CD14-positive monocyte (primary cell): ENCODE results near the gene NOP9. TPM values are rescaled to one million over a fixed set of nuclear protein-coding genes. Genes with fewer than 3 reads are reported as not detected.

Experiments
- DNase-seq, 3 donors: peaks; one replicate each; pipeline ENCODE4 v3.0.0-alpha.2; 2011 to 2022
- H2AFZ ChIP-seq: 2 replicates; pipeline ENCODE4 v1.6.0; 2012; ENCODE audit warnings: mild to moderate bottlenecking, low read depth, low read length, inconsistent platforms; ENCODE audit not compliant: insufficient read depth, poor library complexity, severe bottlenecking
- H3K27ac ChIP-seq, 2 donors: 1 replicate in 1 of 2; 2 replicates in 1 of 2; pipeline ENCODE4 v1.5.1; 2012 to 2013; ENCODE audit warnings: low read length in 2 of 2, control low read depth in 1 of 2, inconsistent platforms in 1 of 2, low read depth in 1 of 2, mild to moderate bottlenecking in 1 of 2
- H3K27me3 ChIP-seq, 2 donors: one replicate each; pipeline versions ENCODE4 v1.6.0 to v1.6.1; 2011 to 2013; ENCODE audit warnings: low read length in 2 of 2; ENCODE audit not compliant: control insufficient read depth in 2 of 2, insufficient read depth in 2 of 2
- H3K36me3 ChIP-seq, 2 donors: replicated peaks in 1 of 2; 1 replicate in 1 of 2; 2 replicates in 1 of 2; pipeline versions ENCODE4 v1.5.1 to v1.6.1; 2012 to 2013; ENCODE audit warnings: low read length in 2 of 2, control low read depth in 1 of 2, inconsistent platforms in 1 of 2, mild to moderate bottlenecking in 1 of 2; ENCODE audit not compliant: insufficient read depth in 2 of 2, control insufficient read depth in 1 of 2
- H3K4me1 ChIP-seq, 2 donors: 1 replicate in 1 of 2; 2 replicates in 1 of 2; pipeline versions ENCODE4 v1.5.1 to v1.6.1; 2012 to 2013; ENCODE audit warnings: low read length in 2 of 2, control low read depth in 1 of 2, inconsistent platforms in 1 of 2, mild to moderate bottlenecking in 1 of 2, moderate library complexity in 1 of 2; ENCODE audit not compliant: insufficient read depth in 2 of 2, control insufficient read depth in 1 of 2
- H3K4me2 ChIP-seq: replicated peaks from 2 replicates; pipeline ENCODE3; 2012; ENCODE audit warnings: low read length, moderate library complexity, mild to moderate bottlenecking; ENCODE audit not compliant: poor library complexity, severe bottlenecking; ENCODE audit errors: extremely low read depth
- H3K4me3 ChIP-seq, 3 experiments: fragments of 200-600 bp in 1 of 3; sonication (generic) in 1 of 3; replicated peaks in 1 of 3; 1 replicate in 2 of 3; 2 replicates in 1 of 3; pipeline ENCODE4 v1.5.1; 2011 to 2013; ENCODE audit warnings: low read length in 3 of 3, mild to moderate bottlenecking in 3 of 3, control low read depth in 2 of 3, low read depth in 2 of 3, inconsistent platforms in 1 of 3, moderate library complexity in 1 of 3
- H3K79me2 ChIP-seq: 2 replicates; pipeline ENCODE4 v1.6.0; 2012; ENCODE audit warnings: mild to moderate bottlenecking, control low read depth, inconsistent platforms, low read length, moderate library complexity; ENCODE audit not compliant: insufficient read depth
- H3K9ac ChIP-seq: 2 replicates; pipeline ENCODE4 v1.6.0; 2017; ENCODE audit warnings: low read length, mild to moderate bottlenecking; ENCODE audit not compliant: insufficient read depth, poor library complexity, severe bottlenecking
- H3K9me3 ChIP-seq, 2 donors: replicated peaks in 1 of 2; 1 replicate in 1 of 2; 2 replicates in 1 of 2; pipeline versions ENCODE4 v1.5.1 to v1.6.1; 2012 to 2013; ENCODE audit warnings: low read length in 2 of 2, control low read depth in 1 of 2; ENCODE audit not compliant: control insufficient read depth in 1 of 2, insufficient read depth in 1 of 2
- H4K20me1 ChIP-seq: 2 replicates; pipeline ENCODE4 v1.6.0; 2012; ENCODE audit warnings: mild to moderate bottlenecking, low read length, control low read depth, moderate library complexity; ENCODE audit not compliant: insufficient read depth
- H3K27ac Mint-ChIP-seq, 7 donors: one replicate each; pipeline ENCODE4 v1.8.0; 2020; ENCODE audit warnings: mild to moderate bottlenecking in 7 of 7, mixed read lengths in 7 of 7, moderate library complexity in 6 of 7, inconsistent platforms in 2 of 7
- H3K27me3 Mint-ChIP-seq, 3 donors: one replicate each; pipeline ENCODE4 v1.8.0; 2021 to 2022; ENCODE audit warnings: low read depth in 3 of 3, mild to moderate bottlenecking in 3 of 3, mixed read lengths in 3 of 3, moderate library complexity in 3 of 3, inconsistent platforms in 1 of 3
- H3K36me3 Mint-ChIP-seq, 2 donors: one replicate each; pipeline ENCODE4 v1.8.0; 2020; ENCODE audit warnings: mixed read lengths in 2 of 2, inconsistent platforms in 1 of 2, mild to moderate bottlenecking in 1 of 2
- H3K4me1 Mint-ChIP-seq: one replicate; pipeline ENCODE4 v1.8.0; 2020; ENCODE audit warnings: mild to moderate bottlenecking, mixed read lengths
- H3K4me3 Mint-ChIP-seq, 2 donors: one replicate each; pipeline ENCODE4 v1.8.0; 2020; ENCODE audit warnings: mild to moderate bottlenecking in 2 of 2, mixed read lengths in 2 of 2, moderate library complexity in 1 of 2
- H3K9me3 Mint-ChIP-seq, 7 donors: one replicate each; pipeline ENCODE4 v1.8.0; 2020 to 2022; ENCODE audit warnings: mixed read lengths in 7 of 7, mild to moderate bottlenecking in 6 of 7, moderate library complexity in 6 of 7, inconsistent platforms in 2 of 7
- CTCF ChIP-seq: fragments of 200-600 bp; IDR thresholded peaks from one replicate; pipeline ENCODE4 v1.8.0; 2022; ENCODE audit warnings: antibody characterized with exemption, mild to moderate bottlenecking
- WGBS: methylation state at CpG from one replicate; pipeline ENCODE4 v1.1.5; 2013; ENCODE audit warnings: missing lambda C conversion rate; ENCODE audit not compliant: insufficient coverage; 5-methylcytosine and 5-hydroxymethylcytosine counted together
- intact Hi-C, 2 donors: fragments of 100-400 bp; cut with micrococcal nuclease; formaldehyde crosslinking; loops; one replicate each; pipeline versions ENCODE4 v1.15.0 to v1.15.1; 2023
- polyA plus RNA-seq, 3 donors: library from polyadenylated mRNA; depleted of rRNA in 1 of 3; unstranded in 2 of 3; stranded (reverse) in 1 of 3; fragments of 300-500 nt in 2 of 3; fragments of >200 nt in 1 of 3; fragmentation: Illumina TruSeq in 2 of 3; gene quantifications; 1 replicate in 2 of 3; 2 replicates in 1 of 3; pipeline ENCODE4 v1.2.3, GENCODE V29; 2012 to 2021

NOP9 gene
- polyA plus RNA-seq, 3 donors, result 1.2 to 16.6 (median 1.3) TPM

DNA sequence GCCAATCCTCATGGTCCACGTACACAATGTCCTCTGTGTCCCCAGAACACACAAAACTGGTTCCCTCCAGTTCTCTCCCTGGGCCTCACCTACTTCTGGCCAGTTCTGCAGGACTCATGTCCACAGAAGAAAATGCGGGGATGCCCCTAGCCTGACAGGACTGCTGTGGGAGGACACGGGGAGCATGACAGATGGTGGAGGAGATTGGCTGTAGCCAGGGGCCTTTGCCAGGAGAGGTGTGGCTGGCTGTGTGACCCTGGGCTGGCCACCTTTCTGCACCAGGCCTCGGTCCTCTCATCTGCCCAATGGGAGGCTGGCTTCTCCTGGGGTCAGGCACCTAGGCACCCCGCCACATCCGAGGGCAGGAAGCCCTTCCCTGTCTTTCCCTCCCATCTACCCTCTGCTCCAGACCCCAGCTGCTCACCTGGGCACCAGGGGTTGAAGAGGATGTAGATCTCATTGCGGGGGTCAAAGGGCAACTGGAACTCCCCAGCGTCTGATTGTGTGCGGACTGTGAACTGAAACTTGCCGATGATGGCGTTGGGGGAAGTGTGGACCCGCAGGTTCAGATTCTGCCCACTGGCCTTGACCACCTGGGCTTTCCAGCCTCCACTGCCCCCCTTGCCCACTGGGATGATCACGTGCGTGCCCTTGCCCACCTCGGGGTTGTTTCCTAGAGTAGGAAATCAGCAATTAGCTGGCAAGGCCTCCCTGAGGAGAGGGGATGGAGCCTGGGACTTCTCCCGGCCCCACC lies 39.4 kb upstream of the NOP9 start:
- Mint-ChIP-seq H3K27ac (no peak overlapping the region), H3K4me1 (no peaks in the 10 kb centered on the region), H3K27me3 (peaks cover 0 to 2% (median 1%) of the 10 kb centered on the region in 3 donors), H3K4me3 (no peak overlapping the region), H3K36me3 (peaks cover 67 to 81% of the 10 kb centered on the region in 2 donors), H3K9me3 (no peaks in the 10 kb centered on the region)
- Histone ChIP-seq H3K9me3 (no peaks in the 10 kb centered on the region), H3K79me2 (no peaks in the 10 kb centered on the region), H3K4me3 (no peak overlapping the region), H3K9ac (no peak overlapping the region), H4K20me1 (no peaks in the 10 kb centered on the region), H3K36me3 (peaks cover 39 to 80% of the 10 kb centered on the region in 2 donors), H3K4me2 (no peak overlapping the region), H3K27me3 (no peaks in the 10 kb centered on the region), H3K4me1 (no peaks in the 10 kb centered on the region), H3K27ac (no peak overlapping the region), H2AFZ (no peak overlapping the region)
- 94% methylated on average over 10 of the region's 16 CpGs for WGBS
- no peak for DNase-seq
- intact Hi-C loops, result no loop called here
- TF ChIP-seq CTCF, result no peak

- H3K27me3 Mint-ChIP-seq, result peaks cover 0 to 2% (median 1%) of the 10 kb centered on the region in 3 donors
- no peak overlapping the region for H2AFZ ChIP-seq
- H4K20me1 ChIP-seq, result no peaks in the 10 kb centered on the region
- intact Hi-C loops, result no loop called here
- H3K36me3 Mint-ChIP-seq, result peaks cover 64 to 81% of the 10 kb centered on the region in 2 donors
- no peaks in the 10 kb centered on the region for H3K4me1 ChIP-seq
- no peaks in the 10 kb centered on the region for H3K4me1 Mint-ChIP-seq
- no peaks in the 10 kb centered on the region for H3K79me2 ChIP-seq
- no peaks in the 10 kb centered on the region for H3K9me3 Mint-ChIP-seq
- no peaks in the 10 kb centered on the region for H3K27me3 ChIP-seq
- no peak overlapping the region for H3K9ac ChIP-seq
- H3K4me3 Mint-ChIP-seq, result no peak overlapping the region
- H3K27ac ChIP-seq, result no peak overlapping the region
- no peak overlapping the region for H3K4me2 ChIP-seq
- H3K36me3 ChIP-seq, result peaks cover 39 to 80% of the 10 kb centered on the region in 2 donors
- no peak for TF ChIP-seq CTCF
- no peaks in the 10 kb centered on the region for H3K9me3 ChIP-seq
- no peak for DNase-seq
- WGBS, result 80% methylated on average over 1 of the region's 4 CpGs
- no peak overlapping the region for H3K4me3 ChIP-seq
- H3K27ac Mint-ChIP-seq, result peak overlapping the region in 2 of 7 donors; percentile 4 to 70
Observed at GRCh38 chr14:24260780-24261157, 38.9 kb upstream of the NOP9 start.
